Measurements from ENCODE around the gene PARD3.
"Not testable (repeated sequence)": the region's sequence is repeated elsewhere in the genome, so short reads cannot be mapped to it uniquely, and the experiment has no call there.

- not testable (repeated sequence) for TF ChIP-seq CTCF, POLR2A (IDR thresholded peaks at IDR 0.05)
These were observed 57.9 kb downstream of the PARD3 start for GRCh38 chr10:34757181-34757580.
